Activated naive CD8-positive, alpha-beta T cell treated with anti-CD3 and anti-CD28 coated beads, Interleukin-2, amount 10 ng/mL, durations not matched to agents 7 days and 5 days (primary cell): ENCODE data around the gene ACVRL1. TPM values are rescaled to one million over a fixed set of nuclear protein-coding genes. Genes with fewer than 3 reads are reported as not detected.

Experiments used
- ATAC-seq: fragments of 150-1000 bp; cut with Tn5 transposase; one replicate; pipeline ENCODE4 v1.10.0; 2021; ENCODE audit warnings: low read depth, moderate library complexity
- POLR2A ChIA-PET: fragments of 350-600 bp; sonication (Branson Sonifier 250); formaldehyde crosslinking; loops from one replicate; lab custom pipeline; 2021; ENCODE audit warnings: antibody characterized with exemption; lab: Charles Lee
- DNase-seq: peaks from one replicate; pipeline ENCODE4 v3.0.0; 2021
- H3K27ac Mint-ChIP-seq: one replicate; pipeline ENCODE4 v1.8.0; 2022; ENCODE audit warnings: mild to moderate bottlenecking, mixed read lengths
- H3K27me3 Mint-ChIP-seq: one replicate; pipeline ENCODE4 v1.8.0; 2022; ENCODE audit warnings: mild to moderate bottlenecking, moderate library complexity, mixed read lengths
- H3K36me3 Mint-ChIP-seq: one replicate; pipeline ENCODE4 v1.8.0; 2021; ENCODE audit warnings: mild to moderate bottlenecking, mixed read lengths
- H3K4me1 Mint-ChIP-seq: one replicate; pipeline ENCODE4 v1.8.0; 2021; ENCODE audit warnings: mixed read lengths
- H3K4me3 Mint-ChIP-seq: one replicate; pipeline ENCODE4 v1.8.0; 2022; ENCODE audit warnings: mild to moderate bottlenecking, moderate library complexity, mixed read lengths
- H3K9me3 Mint-ChIP-seq: one replicate; pipeline ENCODE4 v1.8.0; 2021; ENCODE audit warnings: mixed read lengths
- total RNA-seq, 2 experiments: library from RNA; stranded (reverse); gene quantifications; one replicate each; pipeline ENCODE4 v1.2.3, GENCODE V29; 2021

ACVRL1 gene
- total RNA-seq, 2 experiments from 2014 or later, result not detected

DNA sequence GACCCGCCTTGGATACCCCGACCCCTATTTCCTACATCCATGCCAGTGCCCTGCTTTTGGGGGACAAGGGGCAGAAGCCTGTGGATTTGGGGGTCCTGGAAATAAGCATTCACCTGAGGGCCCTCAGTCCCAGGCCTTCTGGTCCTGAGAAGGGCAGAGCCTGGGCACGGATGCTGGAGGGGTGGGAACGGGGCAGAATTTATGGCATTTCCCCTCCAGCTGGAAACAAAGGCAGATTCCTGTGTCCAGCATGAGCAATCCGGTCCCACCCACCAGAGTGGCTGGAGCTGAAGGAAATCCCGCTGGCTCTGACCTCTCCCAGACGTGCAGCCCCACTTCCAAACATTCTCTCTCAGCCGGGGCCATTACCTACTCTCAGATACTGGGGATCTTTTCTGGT lies 10.1 kb upstream of the ACVRL1 start:
- ATAC-seq, result no peak
- POLR2A ChIA-PET, result no interaction called here
- no peak overlapping the region for H3K4me3 Mint-ChIP-seq

GRCh38 chr12:51898506-51898905 lies 8.8 kb upstream of the ACVRL1 start:
- Mint-ChIP-seq H3K27ac (no peak overlapping the region), H3K9me3 (no peaks in the 10 kb centered on the region), H3K4me1 (peaks cover 1% of the 10 kb centered on the region), H3K27me3 (peaks cover 12% of the 10 kb centered on the region), H3K4me3 (no peak overlapping the region), H3K36me3 (no peaks in the 10 kb centered on the region)
- ATAC-seq (no peak), DNase-seq (no peak)
- POLR2A ChIA-PET, result interaction anchor here (0.7 kb wide), 1 partner anchor 106 kb away, joined by 4 read pairs; no protein-coding TSS in a partner anchor

More for the DNA sequence above, 10.1 kb upstream of the ACVRL1 start:
- no peaks in the 10 kb centered on the region for H3K9me3 Mint-ChIP-seq
- DNase-seq, result no peak
- H3K27me3 Mint-ChIP-seq, result peaks cover 10% of the 10 kb centered on the region
- H3K27ac Mint-ChIP-seq, result no peak overlapping the region
- peaks cover 1% of the 10 kb centered on the region for H3K4me1 Mint-ChIP-seq
- no peaks in the 10 kb centered on the region for H3K36me3 Mint-ChIP-seq

DNA sequence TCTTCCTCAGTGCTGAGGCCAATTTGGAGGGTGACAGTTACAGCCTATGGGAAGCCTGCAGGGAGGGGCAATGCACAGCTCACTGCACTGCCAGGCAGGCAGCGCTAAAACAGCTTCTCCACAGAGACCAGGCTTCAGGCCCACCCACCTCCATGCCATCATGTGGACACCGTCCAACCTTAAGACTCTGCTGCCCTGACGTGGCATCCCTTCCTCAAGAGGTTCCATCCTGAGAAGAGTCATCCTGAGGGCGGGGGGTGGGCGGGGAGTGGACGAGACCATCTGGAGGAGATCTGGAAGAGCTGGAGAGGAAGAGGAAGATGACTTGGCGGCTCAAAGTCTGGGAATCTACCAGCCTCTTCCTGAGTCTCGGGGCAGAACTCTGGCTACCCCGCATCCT lies 8.4 kb upstream of the ACVRL1 start:
- Mint-ChIP-seq H3K9me3 (no peaks in the 10 kb centered on the region), H3K4me3 (no peak overlapping the region), H3K27me3 (peaks cover 15% of the 10 kb centered on the region), H3K36me3 (no peaks in the 10 kb centered on the region), H3K4me1 (peaks cover 1% of the 10 kb centered on the region), H3K27ac (no peak overlapping the region)
- no peak for DNase-seq
- POLR2A ChIA-PET, result interaction anchor here (0.7 kb wide), 1 partner anchor 105 kb away, joined by 4 read pairs; no protein-coding TSS in a partner anchor
- ATAC-seq, result no peak

DNA sequence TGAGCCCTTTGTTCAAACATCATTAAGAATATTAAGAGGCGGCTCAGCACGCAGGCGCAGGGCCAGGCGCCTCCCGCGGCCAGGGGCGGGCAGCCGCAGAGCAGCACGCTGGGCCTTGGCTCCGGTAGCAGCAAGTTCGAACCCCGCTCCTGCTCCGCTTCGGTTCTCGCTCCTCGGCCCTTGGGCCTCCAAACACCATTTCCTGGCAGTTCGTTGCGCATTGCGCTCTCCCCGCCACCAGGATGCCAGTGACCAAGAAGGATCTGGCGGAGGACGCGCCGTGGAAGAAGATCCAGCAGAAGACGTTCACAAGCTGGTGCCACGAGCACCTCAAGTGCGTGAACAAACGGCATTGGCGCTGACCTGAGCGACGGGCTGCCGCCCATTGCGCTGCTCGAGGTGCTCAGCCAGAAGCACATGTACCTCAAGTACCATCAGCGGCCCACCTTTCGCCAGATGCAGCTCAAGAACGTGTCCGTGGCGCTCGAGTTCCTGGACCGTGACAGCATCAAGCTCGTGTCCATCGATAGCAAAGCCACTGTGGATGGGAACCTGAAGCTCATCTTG lies 6.9 kb upstream of the ACVRL1 start:
- ATAC-seq, result no peak

GRCh38 chr12:51901121-51901817 lies 6.0 kb upstream of the ACVRL1 start:
- Mint-ChIP-seq H3K27me3 (peaks cover 29% of the 10 kb centered on the region), H3K27ac (no peak overlapping the region), H3K36me3 (no peaks in the 10 kb centered on the region), H3K4me3 (no peak overlapping the region), H3K4me1 (no peaks in the 10 kb centered on the region), H3K9me3 (no peaks in the 10 kb centered on the region)
- DNase-seq (no peak), ATAC-seq (no peak)
- POLR2A ChIA-PET, result no interaction called here

More for the DNA sequence above, 6.9 kb upstream of the ACVRL1 start:
- no peaks in the 10 kb centered on the region for H3K36me3 Mint-ChIP-seq
- H3K4me1 Mint-ChIP-seq, result no peaks in the 10 kb centered on the region
- peaks cover 21% of the 10 kb centered on the region for H3K27me3 Mint-ChIP-seq
- H3K27ac Mint-ChIP-seq, result no peak overlapping the region
- POLR2A ChIA-PET, result no interaction called here
- no peak for DNase-seq
- no peak overlapping the region for H3K4me3 Mint-ChIP-seq
- no peaks in the 10 kb centered on the region for H3K9me3 Mint-ChIP-seq

DNA sequence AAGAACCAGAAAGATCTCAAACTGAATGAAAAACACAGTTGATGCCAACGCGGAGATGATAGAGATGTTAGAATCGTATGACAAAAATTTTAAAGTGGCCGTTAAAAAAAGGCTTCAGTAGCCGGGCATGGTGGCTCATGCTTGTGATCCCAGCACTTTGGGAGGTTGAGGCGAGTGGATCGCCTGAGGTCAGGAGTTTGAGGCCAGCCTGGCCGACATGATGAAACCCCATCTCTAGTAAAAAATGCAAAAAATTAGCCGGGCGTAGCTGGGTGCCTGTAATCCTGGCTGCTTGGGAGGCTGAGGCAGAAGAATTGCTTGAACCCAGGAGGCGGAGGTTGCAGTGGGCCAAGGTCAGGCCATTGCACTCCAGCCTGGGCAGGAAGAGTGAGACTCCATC lies 5.4 kb upstream of the ACVRL1 start:
- no peak overlapping the region for H3K4me3 Mint-ChIP-seq
- POLR2A ChIA-PET, result no interaction called here
- H3K36me3 Mint-ChIP-seq, result no peaks in the 10 kb centered on the region
- DNase-seq (no peak), ATAC-seq (no peak)
- no peaks in the 10 kb centered on the region for H3K9me3 Mint-ChIP-seq
- no peak overlapping the region for H3K27ac Mint-ChIP-seq
- no peaks in the 10 kb centered on the region for H3K4me1 Mint-ChIP-seq
- peaks cover 33% of the 10 kb centered on the region for H3K27me3 Mint-ChIP-seq

DNA sequence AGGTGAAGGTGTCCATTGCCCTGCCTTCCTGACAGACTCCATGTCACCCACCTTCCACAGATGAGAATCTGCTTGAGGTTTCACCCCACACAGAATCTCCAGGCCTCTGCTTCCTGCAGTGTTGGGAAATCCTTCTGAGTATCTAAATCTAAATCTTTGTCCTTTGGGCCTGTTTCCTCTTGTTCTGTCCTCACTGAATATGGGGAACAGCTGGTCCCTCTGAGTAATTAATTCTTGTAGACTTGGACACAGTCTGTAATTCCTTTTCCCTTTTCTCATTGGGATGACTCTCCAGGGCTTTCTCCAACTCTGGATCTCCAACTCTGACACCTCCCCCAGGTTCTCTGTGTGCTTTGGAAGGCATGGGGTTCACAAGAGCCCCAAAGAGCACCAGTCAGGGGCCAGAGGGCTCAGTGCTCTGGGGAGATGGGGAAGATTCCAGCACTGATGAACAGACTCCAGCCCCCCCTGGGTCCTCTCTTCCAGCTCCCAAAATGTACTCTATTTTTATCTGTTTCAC lies 2.3 kb upstream of the ACVRL1 start:
- ATAC-seq (no peak), DNase-seq (peak; percentile 1)
- Mint-ChIP-seq H3K9me3 (no peaks in the 10 kb centered on the region), H3K27me3 (peaks cover 46% of the 10 kb centered on the region), H3K27ac (no peak overlapping the region), H3K4me3 (no peak overlapping the region), H3K36me3 (no peaks in the 10 kb centered on the region), H3K4me1 (no peaks in the 10 kb centered on the region)
- POLR2A ChIA-PET, result no interaction called here

DNA sequence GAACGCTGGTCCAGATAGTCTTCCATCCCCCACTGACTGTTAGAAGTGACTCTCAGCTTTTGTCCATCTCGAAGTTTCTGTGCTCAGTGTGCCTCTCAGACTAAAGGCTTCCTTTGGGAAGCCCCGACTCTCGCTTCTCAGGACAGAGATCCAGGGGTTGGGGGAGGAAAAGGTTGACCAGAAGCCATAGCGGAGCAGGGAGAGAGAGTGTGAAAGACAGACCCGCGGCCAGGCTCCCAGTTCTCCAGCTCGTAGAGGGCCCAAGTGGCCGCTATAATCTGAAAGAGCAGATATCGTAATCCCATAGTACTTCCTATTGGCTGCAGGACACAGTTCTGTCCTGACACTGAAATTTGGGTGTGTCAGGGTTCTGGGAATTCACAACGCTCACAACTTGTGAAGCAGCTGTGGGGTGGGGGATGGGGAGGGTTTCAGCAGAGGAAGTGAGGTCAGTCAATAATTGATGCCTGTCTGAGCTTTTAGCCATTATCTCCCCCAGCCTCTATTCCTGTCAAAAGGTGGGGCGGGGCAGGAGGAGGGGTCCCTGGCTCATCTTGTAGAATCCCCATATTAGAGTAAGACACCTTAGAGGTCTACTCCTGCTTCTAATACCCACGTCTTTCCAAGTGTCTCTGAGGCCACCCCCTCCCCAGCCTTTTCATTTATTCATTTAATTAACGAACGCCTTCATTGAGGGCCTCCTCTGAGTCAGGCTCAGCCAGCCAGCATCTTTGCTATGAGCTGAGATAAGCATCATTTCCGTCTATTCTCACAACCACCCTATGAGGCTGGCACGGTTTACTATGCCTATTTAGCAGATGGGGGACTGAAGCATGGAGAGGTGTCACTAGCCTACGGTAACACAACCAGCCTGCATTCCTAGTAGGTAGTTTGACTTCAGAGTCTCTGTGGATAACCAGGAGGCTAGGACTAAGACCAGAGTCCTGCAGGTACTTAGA lies 1.6 kb upstream of the ACVRL1 start:
- peak; percentile 14 for DNase-seq
- H3K9me3 Mint-ChIP-seq, result no peaks in the 10 kb centered on the region
- ATAC-seq, result no peak
- POLR2A ChIA-PET, result interaction anchor here (0.6 kb wide), 1 partner anchor 26 kb away, joined by 3 read pairs; no protein-coding TSS in a partner anchor
- no peaks in the 10 kb centered on the region for H3K36me3 Mint-ChIP-seq
- no peak overlapping the region for H3K4me3 Mint-ChIP-seq
- H3K27ac Mint-ChIP-seq, result no peak overlapping the region
- H3K4me1 Mint-ChIP-seq, result no peaks in the 10 kb centered on the region
- H3K27me3 Mint-ChIP-seq, result peaks cover 49% of the 10 kb centered on the region

DNA sequence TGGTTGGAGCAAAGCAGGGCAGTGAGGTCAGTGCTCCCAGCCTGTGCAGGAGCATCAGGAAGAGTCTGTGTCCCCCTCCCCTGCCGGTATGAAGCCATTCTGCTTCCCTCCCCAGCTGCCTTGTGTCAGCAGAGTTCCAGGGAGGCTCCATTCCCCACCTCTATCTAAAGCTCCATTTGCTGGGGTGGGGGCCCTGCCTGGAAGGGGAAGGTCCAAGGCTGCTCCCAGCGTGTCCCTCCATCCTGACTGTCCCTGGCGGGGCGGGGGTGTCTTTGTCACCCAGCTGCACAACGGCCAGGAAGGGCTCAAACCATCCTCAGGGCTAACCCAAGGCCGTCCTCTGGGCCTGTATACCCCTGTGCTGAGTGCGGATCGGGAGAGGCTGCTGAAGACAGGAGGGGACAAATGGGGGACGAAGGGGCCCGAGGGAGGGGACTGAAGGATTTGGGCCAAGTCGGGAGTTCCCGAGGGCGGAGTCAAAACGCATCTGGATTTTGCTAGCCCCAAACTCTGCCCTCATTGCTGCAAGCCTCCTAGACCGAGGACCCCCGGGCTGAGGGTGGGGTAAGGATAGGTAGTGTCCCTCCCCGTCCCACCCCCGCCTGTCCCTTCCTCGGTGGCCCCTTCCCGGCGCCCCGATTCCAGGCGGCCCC lies 748 bp upstream of the ACVRL1 start:
- POLR2A ChIA-PET, result interaction anchor here (0.6 kb wide), 1 partner anchor 27 kb away, joined by 3 read pairs; no protein-coding TSS in a partner anchor

DNA sequence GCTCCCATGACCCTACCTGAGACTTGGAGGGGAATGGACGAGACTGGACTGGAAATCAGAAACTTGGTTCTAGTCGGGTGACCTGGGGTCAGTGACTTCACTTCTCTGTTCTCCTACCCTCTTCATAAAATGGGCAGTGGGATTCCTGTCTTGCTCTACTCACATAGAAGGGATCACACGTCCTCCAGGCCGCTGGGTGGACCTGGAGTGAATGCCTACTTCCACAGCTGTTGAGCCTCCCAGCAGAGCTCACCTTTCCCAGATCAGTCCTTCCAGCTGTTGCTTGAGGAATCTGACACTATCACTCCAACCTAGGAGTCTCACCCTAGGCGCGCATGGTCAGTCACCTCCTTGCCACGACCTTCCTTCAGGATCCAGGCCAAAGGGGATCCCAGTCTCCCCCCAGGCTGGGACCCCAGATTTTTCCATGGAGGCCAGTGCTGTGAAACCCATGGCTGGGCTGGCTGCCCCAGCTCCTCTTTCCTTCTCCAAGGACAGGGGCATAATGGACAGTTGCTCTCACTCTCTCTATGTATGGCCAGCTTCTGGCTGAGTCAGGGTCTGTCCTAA lies 637 bp downstream of the ACVRL1 start:
- no peak for DNase-seq
- Mint-ChIP-seq H3K27me3 (peaks cover 49% of the 10 kb centered on the region), H3K4me3 (no peak overlapping the region), H3K4me1 (no peaks in the 10 kb centered on the region), H3K36me3 (no peaks in the 10 kb centered on the region), H3K9me3 (no peaks in the 10 kb centered on the region), H3K27ac (no peak overlapping the region)
- ATAC-seq, result no peak
- POLR2A ChIA-PET, result no interaction called here

More for the DNA sequence above, 748 bp upstream of the ACVRL1 start:
- H3K4me1 Mint-ChIP-seq, result no peaks in the 10 kb centered on the region
- H3K4me3 Mint-ChIP-seq, result no peak overlapping the region
- DNase-seq (peak; percentile 18), ATAC-seq (no peak)
- H3K27ac Mint-ChIP-seq, result no peak overlapping the region
- H3K27me3 Mint-ChIP-seq, result peaks cover 49% of the 10 kb centered on the region
- H3K9me3 Mint-ChIP-seq, result no peaks in the 10 kb centered on the region
- no peaks in the 10 kb centered on the region for H3K36me3 Mint-ChIP-seq

- POLR2A ChIA-PET, result no interaction called here
- Mint-ChIP-seq H3K36me3 (no peaks in the 10 kb centered on the region), H3K27ac (no peak overlapping the region), H3K27me3 (peaks cover 43% of the 10 kb centered on the region), H3K9me3 (no peaks in the 10 kb centered on the region), H3K4me3 (no peak overlapping the region), H3K4me1 (no peaks in the 10 kb centered on the region)
- ATAC-seq (no peak), DNase-seq (no peak)
Measured at GRCh38 chr12:51908876-51909592, 1.7 kb downstream of the ACVRL1 start.

- Mint-ChIP-seq H3K27ac (no peak overlapping the region), H3K4me1 (no peaks in the 10 kb centered on the region), H3K27me3 (peaks cover 37% of the 10 kb centered on the region), H3K36me3 (no peaks in the 10 kb centered on the region), H3K9me3 (no peaks in the 10 kb centered on the region), H3K4me3 (no peak overlapping the region)
- no peak for ATAC-seq
- DNase-seq, result no peak
- POLR2A ChIA-PET, result no interaction called here
Measured at GRCh38 chr12:51910168-51910567, 2.9 kb downstream of the ACVRL1 start.
